T-helper 17 cell (primary cell): ENCODE data around the gene EIF6. TPM values are rescaled to one million over a fixed set of nuclear protein-coding genes. Genes with fewer than 3 reads are reported as not detected.
A peak's percentile ranks its signal among the peaks of the same experiment; 100 is the strongest.

ENCODE experiments used
- ATAC-seq: fragments of 150-1000 bp; cut with Tn5 transposase; 2 replicates; pipeline ENCODE4 v1.10.0; 2021; ENCODE audit warnings: mild to moderate bottlenecking, moderate library complexity
- DNase-seq, 3 donors: peaks; one replicate each; pipeline versions ENCODE4 v3.0.0 to v3.0.0-alpha.2; 2020 to 2021
- H3K9me3 ChIP-seq: one replicate; pipeline ENCODE4 v1.7.0; 2013; ENCODE audit warnings: low read length, mild to moderate bottlenecking; ENCODE audit not compliant: control insufficient read depth, poor library complexity, severe bottlenecking
- H3K27ac Mint-ChIP-seq: one replicate; pipeline ENCODE4 v1.8.0; 2022; ENCODE audit warnings: mild to moderate bottlenecking, moderate library complexity, mixed read lengths
- H3K27me3 Mint-ChIP-seq: one replicate; pipeline ENCODE4 v1.8.0; 2022; ENCODE audit warnings: mixed read lengths
- H3K36me3 Mint-ChIP-seq: one replicate; pipeline ENCODE4 v1.8.0; 2022; ENCODE audit warnings: low read depth, mixed read lengths
- H3K4me1 Mint-ChIP-seq: one replicate; pipeline ENCODE4 v1.8.0; 2022; ENCODE audit warnings: mild to moderate bottlenecking, mixed read lengths
- H3K4me3 Mint-ChIP-seq: one replicate; pipeline ENCODE4 v1.8.0; 2022; ENCODE audit warnings: mild to moderate bottlenecking, moderate library complexity, mixed read lengths
- total RNA-seq, 4 donors: library from RNA in 2 of 4; stranded (reverse) in 2 of 4; gene quantifications; one replicate each; pipeline ENCODE4 v1.2.3 and lab custom pipeline; 2022 to 2026

Gene EIF6
- total RNA-seq, 2 donors from 2014 or later = 39.4 to 43.6 TPM

- H3K27me3 Mint-ChIP-seq = peaks cover 5% of the 10 kb centered on the region
- ATAC-seq (no peak), DNase-seq (no peak)
- H3K4me3 Mint-ChIP-seq = peak overlapping the region; percentile 99
- H3K9me3 ChIP-seq = no peaks in the 10 kb centered on the region
- peaks cover 17% of the 10 kb centered on the region for H3K4me1 Mint-ChIP-seq
- peak overlapping the region; percentile 97 for H3K27ac Mint-ChIP-seq
- H3K36me3 Mint-ChIP-seq = peaks cover 2% of the 10 kb centered on the region
Measured at GRCh38 chr20:35286077-35286898, 1.7 kb upstream of the EIF6 start.

GRCh38 chr20:35285806-35286076, 1.2 kb upstream of the EIF6 start:
- Mint-ChIP-seq H3K36me3 (peaks cover 2% of the 10 kb centered on the region), H3K4me3 (peak overlapping the region; percentile 99), H3K27me3 (no peaks in the 10 kb centered on the region), H3K4me1 (peaks cover 17% of the 10 kb centered on the region), H3K27ac (peak overlapping the region; percentile 97)
- no peaks in the 10 kb centered on the region for H3K9me3 ChIP-seq
- no peak for ATAC-seq
- no peak for DNase-seq

- ATAC-seq (no peak), DNase-seq (no peak)
- Mint-ChIP-seq H3K27ac (peak overlapping the region; percentile 97), H3K4me3 (peak overlapping the region; percentile 99), H3K36me3 (peaks cover 2% of the 10 kb centered on the region), H3K27me3 (no peaks in the 10 kb centered on the region), H3K4me1 (peaks cover 19% of the 10 kb centered on the region)
- H3K9me3 ChIP-seq = no peaks in the 10 kb centered on the region
Measured at GRCh38 chr20:35284992-35285805, 627 bp upstream of the EIF6 start.

GRCh38 chr20:35283441-35284266, 918 bp downstream of the EIF6 start:
- DNase-seq (no peak), ATAC-seq (peak; percentile 64)
- Mint-ChIP-seq H3K36me3 (peaks cover 2% of the 10 kb centered on the region), H3K27ac (peak overlapping the region; percentile 97), H3K4me1 (peaks cover 22% of the 10 kb centered on the region), H3K4me3 (peak overlapping the region; percentile 99), H3K27me3 (no peaks in the 10 kb centered on the region)
- H3K9me3 ChIP-seq = no peaks in the 10 kb centered on the region

GRCh38 chr20:35281506-35282101, 3.0 kb downstream of the EIF6 start:
- Mint-ChIP-seq H3K27ac (no peak overlapping the region), H3K36me3 (peaks cover 5% of the 10 kb centered on the region), H3K4me3 (no peak overlapping the region), H3K4me1 (peaks cover 31% of the 10 kb centered on the region), H3K27me3 (no peaks in the 10 kb centered on the region)
- H3K9me3 ChIP-seq = no peaks in the 10 kb centered on the region
- DNase-seq (no peak), ATAC-seq (no peak)

GRCh38 chr20:35280523-35280922, 4.0 kb downstream of the EIF6 start:
- H3K36me3 Mint-ChIP-seq = peaks cover 5% of the 10 kb centered on the region
- peak overlapping the region; percentile 32 for H3K27ac Mint-ChIP-seq

GRCh38 chr20:35279533-35280174, 4.9 kb downstream of the EIF6 start:
- H3K4me3 Mint-ChIP-seq = peak overlapping the region; percentile 49

More at GRCh38 chr20:35280523-35280922, 4.0 kb downstream of the EIF6 start:
- H3K9me3 ChIP-seq = no peaks in the 10 kb centered on the region
- no peak for DNase-seq
- ATAC-seq = no peak
- Mint-ChIP-seq H3K4me3 (no peak overlapping the region), H3K4me1 (peaks cover 31% of the 10 kb centered on the region), H3K27me3 (no peaks in the 10 kb centered on the region)

GRCh38 chr20:35279040-35279439, 5.5 kb downstream of the EIF6 start:
- ATAC-seq (no peak), DNase-seq (no peak)
- H3K4me1 Mint-ChIP-seq = peaks cover 25% of the 10 kb centered on the region
- H3K27ac Mint-ChIP-seq = peak overlapping the region; percentile 98
- H3K9me3 ChIP-seq = no peaks in the 10 kb centered on the region
- no peak overlapping the region for H3K4me3 Mint-ChIP-seq
- H3K36me3 Mint-ChIP-seq = peaks cover 2% of the 10 kb centered on the region
- no peaks in the 10 kb centered on the region for H3K27me3 Mint-ChIP-seq

More at GRCh38 chr20:35279533-35280174, 4.9 kb downstream of the EIF6 start:
- DNase-seq = no peak
- H3K9me3 ChIP-seq = no peaks in the 10 kb centered on the region
- Mint-ChIP-seq H3K27me3 (no peaks in the 10 kb centered on the region), H3K4me1 (peaks cover 26% of the 10 kb centered on the region), H3K36me3 (peaks cover 3% of the 10 kb centered on the region), H3K27ac (peak overlapping the region; percentile 32)
- ATAC-seq = no peak

GRCh38 chr20:35277531-35278395, 6.8 kb downstream of the EIF6 start, which contains the start of gene MMP24OS:
Gene MMP24OS, minus strand, starts transcription at chr20:35278122. Its CDS starts 193 bp downstream, at chr20:35277929.
- peak within 1 kb of the TSS; percentile 98 for H3K27ac Mint-ChIP-seq
- peak; percentile 78 to 86 (median 84) for DNase-seq
- H3K9me3 ChIP-seq = no peaks in the 10 kb centered on the region
- peak within 1 kb of the TSS; percentile 98 for H3K4me3 Mint-ChIP-seq
- H3K27me3 Mint-ChIP-seq = no peaks in the 10 kb centered on the region
- ATAC-seq = peak; percentile 92
- H3K4me1 Mint-ChIP-seq = peaks cover 17% of the 10 kb centered on the region
- H3K36me3 Mint-ChIP-seq = peaks cover 2% of the 10 kb centered on the region

- no peak for ATAC-seq
- H3K9me3 ChIP-seq = no peaks in the 10 kb centered on the region
- Mint-ChIP-seq H3K27me3 (no peaks in the 10 kb centered on the region), H3K4me3 (peak overlapping the region; percentile 98), H3K27ac (peak overlapping the region; percentile 98), H3K4me1 (peaks cover 15% of the 10 kb centered on the region), H3K36me3 (peaks cover 2% of the 10 kb centered on the region)
- no peak for DNase-seq
Measured at GRCh38 chr20:35277127-35277526, 7.4 kb downstream of the EIF6 start.

- H3K27me3 Mint-ChIP-seq = no peaks in the 10 kb centered on the region
- H3K4me3 Mint-ChIP-seq = peak overlapping the region; percentile 98
- H3K9me3 ChIP-seq = no peaks in the 10 kb centered on the region
- ATAC-seq (no peak), DNase-seq (no peak)
- peak overlapping the region; percentile 98 for H3K27ac Mint-ChIP-seq
- H3K4me1 Mint-ChIP-seq = peaks cover 14% of the 10 kb centered on the region
- H3K36me3 Mint-ChIP-seq = peaks cover 2% of the 10 kb centered on the region
Measured at GRCh38 chr20:35276408-35276807, 8.2 kb downstream of the EIF6 start.
